Measurements from ENCODE around the gene PRRT2.
A peak's percentile ranks its signal among the peaks of the same experiment; 100 is the strongest.

DNA sequence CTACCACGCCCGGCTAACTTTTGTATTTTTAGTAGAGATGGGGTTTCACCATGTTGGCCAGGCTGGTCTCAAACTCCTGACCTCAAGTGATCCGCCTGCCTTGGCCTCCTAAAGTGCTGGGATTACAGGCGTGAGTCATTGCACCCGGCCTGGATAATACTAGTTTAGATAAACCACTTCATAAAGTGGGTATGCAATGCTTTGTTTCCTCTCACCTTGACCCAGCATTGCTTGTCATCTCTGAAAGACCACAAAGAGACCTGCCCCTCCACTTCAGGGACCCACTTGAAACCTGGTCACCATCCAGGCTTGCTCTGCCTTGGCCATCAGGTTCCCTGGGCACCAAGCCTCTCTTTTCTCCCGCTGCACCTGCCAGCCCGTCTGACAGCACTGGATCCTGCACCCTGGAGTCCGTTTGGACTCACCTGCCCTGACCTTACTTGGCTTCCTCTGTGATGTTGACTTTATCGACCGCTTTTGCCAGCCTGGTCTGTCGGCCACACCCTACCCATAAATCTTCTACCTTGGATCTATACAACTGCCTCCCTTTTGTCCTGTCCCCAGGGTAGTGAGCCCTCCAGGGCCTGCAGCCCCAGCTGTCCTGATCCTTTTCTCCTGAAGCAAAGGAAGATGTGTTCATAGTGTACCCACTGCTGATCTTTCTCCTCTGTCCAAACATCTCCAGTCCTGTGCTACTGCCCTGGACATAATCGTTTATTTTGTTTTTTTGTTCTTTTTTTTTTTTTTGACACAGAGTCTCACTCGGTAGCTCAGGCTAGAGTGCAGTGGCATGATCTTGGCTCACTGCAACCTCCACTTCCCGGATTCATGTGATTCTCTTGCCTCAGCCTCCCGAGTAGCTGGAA lies 46.6 kb upstream of the PRRT2 start:
- TF ChIP-seq, protein P1, sequence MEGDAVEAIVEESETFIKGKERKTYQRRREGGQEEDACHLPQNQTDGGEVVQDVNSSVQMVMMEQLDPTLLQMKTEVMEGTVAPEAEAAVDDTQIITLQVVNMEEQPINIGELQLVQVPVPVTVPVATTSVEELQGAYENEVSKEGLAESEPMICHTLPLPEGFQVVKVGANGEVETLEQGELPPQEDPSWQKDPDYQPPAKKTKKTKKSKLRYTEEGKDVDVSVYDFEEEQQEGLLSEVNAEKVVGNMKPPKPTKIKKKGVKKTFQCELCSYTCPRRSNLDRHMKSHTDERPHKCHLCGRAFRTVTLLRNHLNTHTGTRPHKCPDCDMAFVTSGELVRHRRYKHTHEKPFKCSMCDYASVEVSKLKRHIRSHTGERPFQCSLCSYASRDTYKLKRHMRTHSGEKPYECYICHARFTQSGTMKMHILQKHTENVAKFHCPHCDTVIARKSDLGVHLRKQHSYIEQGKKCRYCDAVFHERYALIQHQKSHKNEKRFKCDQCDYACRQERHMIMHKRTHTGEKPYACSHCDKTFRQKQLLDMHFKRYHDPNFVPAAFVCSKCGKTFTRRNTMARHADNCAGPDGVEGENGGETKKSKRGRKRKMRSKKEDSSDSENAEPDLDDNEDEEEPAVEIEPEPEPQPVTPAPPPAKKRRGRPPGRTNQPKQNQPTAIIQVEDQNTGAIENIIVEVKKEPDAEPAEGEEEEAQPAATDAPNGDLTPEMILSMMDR (IDR thresholded peaks at IDR 0.05), result peak in 1 of 3 donors; percentile 43
- no peak for TF ChIP-seq POLR2A (IDR thresholded peaks at IDR 0.05)

Measured in lower leg skin (tissue), 3 donors.